Kidney (tissue), 14 donors: Measurements from ENCODE around the gene CDK5RAP3. TPM values are rescaled to one million over a fixed set of nuclear protein-coding genes. Genes with fewer than 3 reads are reported as not detected.

Experiments used
- DNase-seq, 5 donors: peaks; one replicate each; pipeline ENCODE4 v3.0.0-alpha.2; 2013 to 2020
- FAIRE-seq: peaks from 2 replicates; lab custom pipeline; 2012; peaks lifted over from hg19 to GRCh38; lab: Jason Lieb, UNC
- H3K27ac ChIP-seq, 2 donors: one replicate each; pipeline ENCODE4 v1.7.0; 2013; ENCODE audit warnings: low read depth in 2 of 2, low read length in 2 of 2, inconsistent platforms in 1 of 2
- H3K27me3 ChIP-seq: one replicate; pipeline ENCODE4 v1.7.1; 2013; ENCODE audit warnings: low read length, inconsistent platforms; ENCODE audit not compliant: control insufficient read depth, insufficient read depth
- H3K36me3 ChIP-seq, 3 donors: one replicate each; pipeline versions ENCODE4 v1.7.0 to v1.7.1; 2013; ENCODE audit warnings: low read length in 3 of 3, control low read depth in 1 of 3, inconsistent platforms in 1 of 3; ENCODE audit not compliant: insufficient read depth in 3 of 3, control insufficient read depth in 2 of 3
- H3K4me1 ChIP-seq, 3 donors: one replicate each; pipeline versions ENCODE4 v1.7.0 to v1.7.1; 2013; ENCODE audit warnings: low read length in 3 of 3, inconsistent platforms in 1 of 3, low read depth in 1 of 3; ENCODE audit not compliant: control insufficient read depth in 2 of 3, insufficient read depth in 2 of 3
- H3K4me3 ChIP-seq, 3 donors: one replicate each; pipeline versions ENCODE4 v1.7.0 to v1.8.1; 2013; ENCODE audit warnings: low read length in 3 of 3, control low read depth in 1 of 3, inconsistent platforms in 1 of 3
- H3K9ac ChIP-seq, 3 donors: one replicate each; pipeline versions ENCODE4 v1.7.0 to v1.7.1; 2013; ENCODE audit warnings: low read length in 3 of 3, control low read depth in 1 of 3, inconsistent platforms in 1 of 3
- H3K9me3 ChIP-seq, 3 donors: one replicate each; pipeline versions ENCODE4 v1.7.0 to v1.7.1; 2013; ENCODE audit warnings: low read length in 3 of 3, control low read depth in 1 of 3, inconsistent platforms in 1 of 3; ENCODE audit not compliant: control insufficient read depth in 2 of 3, insufficient read depth in 1 of 3
- intact Hi-C: fragments of 100-400 bp; cut with DNase I; formaldehyde crosslinking; loops from one replicate; pipeline ENCODE4 v1.11.1; 2022
- polyA plus RNA-seq: library from polyadenylated mRNA; stranded (reverse); fragments of 350-450 nt; fragmentation: Illumina TruSeq; extraction: RNeasy Lipid Tissue Mini Kit (QIAGEN cat#74804); gene quantifications from one replicate; pipeline ENCODE4 v1.2.3, GENCODE V29; 2014; ENCODE audit warnings: low read depth, low replicate concordance; ENCODE audit not compliant: insufficient read depth
- total RNA-seq: library from RNA; stranded (reverse); fragmentation: NEBNext Ultra II Directional; extraction: Animal tissue kit (Norgen Biotek cat#: 25700); gene quantifications from one replicate; pipeline ENCODE4 v1.2.1, GENCODE V29; 2021
- TF ChIP-seq, protein P1 (sequence below): IDR thresholded peaks from 3 replicates; pipeline ENCODE4 v1.5.1; 2012; ENCODE audit warnings: mild to moderate bottlenecking, moderate library complexity, borderline replicate concordance; ENCODE audit not compliant: insufficient read depth; ENCODE audit errors: extremely low read depth
- donor health status: control.
- donor health status: control.
- donor health status: control.
- donor health status: control.
- donor health status: control.
- donor health status: DM: yes; HTN: yes; CAD: no.
- donor health status: Normal renal cell carcinoma (clear cell type).

Gene CDK5RAP3
- total and polyA plus RNA-seq, 2 donors from 2014 or later = 140 to 208 TPM

DNA sequence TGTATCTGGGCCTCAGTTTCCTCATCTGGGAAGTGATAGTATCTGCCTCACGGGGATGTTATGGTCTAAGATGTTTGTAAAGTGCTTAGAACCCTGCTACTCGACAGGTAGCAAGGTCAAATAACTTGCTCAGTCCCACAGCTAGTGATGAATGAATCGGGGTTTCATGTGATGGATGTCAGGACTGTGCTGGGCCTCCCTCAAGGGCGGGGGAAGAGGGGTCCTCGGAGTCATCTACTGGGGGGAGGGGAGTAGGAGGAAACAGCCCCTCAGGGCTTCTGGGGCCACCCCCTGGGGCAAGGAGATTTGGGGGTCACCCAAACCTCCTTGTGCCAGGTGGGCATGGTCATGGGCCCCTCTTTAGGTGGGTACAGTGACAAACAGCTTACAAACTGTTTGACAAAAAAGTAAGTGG is 28.8 kb upstream of the CDK5RAP3 start:
- H3K4me1 ChIP-seq = peaks cover 0 to 33% (median 17%) of the 10 kb centered on the region in 3 donors
- H3K27ac ChIP-seq = peak overlapping the region; percentile 82 to 94
- peaks cover 0 to 9% (median 3%) of the 10 kb centered on the region in 3 donors for H3K36me3 ChIP-seq
- TF ChIP-seq, protein P1, sequence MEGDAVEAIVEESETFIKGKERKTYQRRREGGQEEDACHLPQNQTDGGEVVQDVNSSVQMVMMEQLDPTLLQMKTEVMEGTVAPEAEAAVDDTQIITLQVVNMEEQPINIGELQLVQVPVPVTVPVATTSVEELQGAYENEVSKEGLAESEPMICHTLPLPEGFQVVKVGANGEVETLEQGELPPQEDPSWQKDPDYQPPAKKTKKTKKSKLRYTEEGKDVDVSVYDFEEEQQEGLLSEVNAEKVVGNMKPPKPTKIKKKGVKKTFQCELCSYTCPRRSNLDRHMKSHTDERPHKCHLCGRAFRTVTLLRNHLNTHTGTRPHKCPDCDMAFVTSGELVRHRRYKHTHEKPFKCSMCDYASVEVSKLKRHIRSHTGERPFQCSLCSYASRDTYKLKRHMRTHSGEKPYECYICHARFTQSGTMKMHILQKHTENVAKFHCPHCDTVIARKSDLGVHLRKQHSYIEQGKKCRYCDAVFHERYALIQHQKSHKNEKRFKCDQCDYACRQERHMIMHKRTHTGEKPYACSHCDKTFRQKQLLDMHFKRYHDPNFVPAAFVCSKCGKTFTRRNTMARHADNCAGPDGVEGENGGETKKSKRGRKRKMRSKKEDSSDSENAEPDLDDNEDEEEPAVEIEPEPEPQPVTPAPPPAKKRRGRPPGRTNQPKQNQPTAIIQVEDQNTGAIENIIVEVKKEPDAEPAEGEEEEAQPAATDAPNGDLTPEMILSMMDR = no peak
- peak overlapping the region; percentile 69 to 92 (median 75) for H3K4me3 ChIP-seq
- DNase-seq (peak in 2 of 5 donors; percentile 18 to 52), FAIRE-seq (no peak)
- no peaks in the 10 kb centered on the region for H3K27me3 ChIP-seq
- no peaks in the 10 kb centered on the region for H3K9me3 ChIP-seq
- peak overlapping the region; percentile 32 to 98 (median 81) for H3K9ac ChIP-seq
- intact Hi-C loops = no loop called here

- Histone ChIP-seq H3K27ac (peak overlapping the region in 1 of 2 donors; percentile 94), H3K9ac (peak overlapping the region in 1 of 3 donors; percentile 98), H3K27me3 (no peaks in the 10 kb centered on the region), H3K4me3 (peak overlapping the region in 2 of 3 donors; percentile 75 to 92), H3K9me3 (no peaks in the 10 kb centered on the region), H3K36me3 (peaks cover 0 to 9% (median 3%) of the 10 kb centered on the region in 3 donors), H3K4me1 (peaks cover 0 to 35% (median 17%) of the 10 kb centered on the region in 3 donors)
- intact Hi-C loops = no loop called here
- DNase-seq = no peak
- TF ChIP-seq, protein P1 = no peak
- no peak for FAIRE-seq
These were observed 28.3 kb upstream of the CDK5RAP3 start for GRCh38 chr17:47942568-47942967.

- Histone ChIP-seq H3K9me3 (no peaks in the 10 kb centered on the region), H3K4me3 (no peak overlapping the region), H3K9ac (peak overlapping the region in 1 of 3 donors; percentile 20), H3K36me3 (peaks cover 2 to 9% (median 6%) of the 10 kb centered on the region in 3 donors), H3K4me1 (peaks cover 2 to 55% (median 32%) of the 10 kb centered on the region in 3 donors), H3K27ac (no peak overlapping the region), H3K27me3 (no peaks in the 10 kb centered on the region)
- FAIRE-seq (no peak), DNase-seq (no peak)
- TF ChIP-seq, protein P1 = no peak
- intact Hi-C loops = no loop called here
These were observed 25.8 kb upstream of the CDK5RAP3 start for GRCh38 chr17:47945080-47945479.
